Neural cell (in vitro differentiated cells): ENCODE results near the gene TRAPPC3. TPM values are rescaled to one million over a fixed set of nuclear protein-coding genes. Genes with fewer than 3 reads are reported as not detected.
A peak's percentile ranks its signal among the peaks of the same experiment; 100 is the strongest.
"Not testable (repeated sequence)": the region's sequence is repeated elsewhere in the genome, so short reads cannot be mapped to it uniquely, and the experiment has no call there.

Source experiments
- H2AFZ ChIP-seq: fragments of 200-600, 300-800 bp; sonication (generic), shearing (Covaris generic); 2 replicates; pipeline ENCODE4 v1.6.0; 2014; ENCODE audit warnings: low read depth, mild to moderate bottlenecking, antibody characterized with exemption, low read length, moderate library complexity
- H3F3A ChIP-seq: fragments of 200-600 bp; shearing (Covaris generic); 2 replicates; pipeline ENCODE4 v1.6.1; 2016; ENCODE audit warnings: mild to moderate bottlenecking, moderate library complexity, mixed read lengths, antibody characterized with exemption, low read length; ENCODE audit not compliant: insufficient read depth, poor library complexity, severe bottlenecking
- H3K27ac ChIP-seq: fragments of 200-600, 300-800 bp; sonication (generic), shearing (Covaris generic); 2 replicates; pipeline ENCODE4 v1.5.1; 2014; ENCODE audit warnings: mild to moderate bottlenecking, low read length, moderate library complexity
- H3K27me3 ChIP-seq: fragments of 300-800, 200-600 bp; sonication (generic), shearing (Covaris generic); 2 replicates; pipeline ENCODE4 v1.6.0; 2014; ENCODE audit warnings: mild to moderate bottlenecking, low read depth, low read length, moderate library complexity; ENCODE audit not compliant: insufficient read depth
- H3K36me3 ChIP-seq: fragments of 300-800, 200-600 bp; sonication (generic), shearing (Covaris generic); 2 replicates; pipeline ENCODE4 v1.5.1; 2014; ENCODE audit warnings: mild to moderate bottlenecking, antibody characterized with exemption, low read length, moderate library complexity; ENCODE audit not compliant: insufficient read depth
- H3K4me2 ChIP-seq: fragments of 300-800, 200-600 bp; sonication (generic), shearing (Covaris generic); 2 replicates; pipeline ENCODE4 v1.6.0; 2014; ENCODE audit warnings: mild to moderate bottlenecking, low read length
- H3K4me3 ChIP-seq: fragments of 300-800, 200-600 bp; sonication (generic), shearing (Covaris generic); 2 replicates; pipeline ENCODE4 v1.5.1; 2014; ENCODE audit warnings: mild to moderate bottlenecking, low read length, moderate library complexity
- H3K79me2 ChIP-seq: fragments of 200-600 bp; shearing (Covaris generic); replicated peaks from 2 replicates; pipeline ENCODE4 v1.6.0; 2014; ENCODE audit warnings: mild to moderate bottlenecking, low read length, moderate library complexity; ENCODE audit not compliant: insufficient read depth
- H3K9ac ChIP-seq: fragments of 300-800, 200-600 bp; sonication (generic), shearing (Covaris generic); 2 replicates; pipeline ENCODE4 v1.6.1; 2016; ENCODE audit warnings: mild to moderate bottlenecking, low read length, mixed read lengths
- H3K9me2 ChIP-seq: fragments of 200-600 bp; shearing (Covaris generic); 2 replicates; pipeline ENCODE4 v1.6.1; 2016; ENCODE audit warnings: mild to moderate bottlenecking, low read length, mixed read lengths; ENCODE audit not compliant: insufficient read depth
- H3K9me3 ChIP-seq: fragments of 200-600, 300-800 bp; sonication (generic), shearing (Covaris generic); 2 replicates; pipeline ENCODE4 v1.6.1; 2016; ENCODE audit warnings: mild to moderate bottlenecking, mixed run types, low read length, moderate library complexity, mixed read lengths
- H4K20me1 ChIP-seq: fragments of 200-600 bp; shearing (Covaris generic); 2 replicates; pipeline ENCODE4 v1.6.1; 2016; ENCODE audit warnings: mild to moderate bottlenecking, mixed run types; ENCODE audit not compliant: insufficient read depth
- CTCF ChIP-seq: fragments of 450-650 bp; IDR thresholded peaks from 2 replicates; pipeline ENCODE4 v1.5.1; 2014; ENCODE audit warnings: antibody characterized with exemption, mild to moderate bottlenecking, moderate library complexity; ENCODE audit not compliant: poor library complexity, severe bottlenecking
- EP300 ChIP-seq: fragments of 450-650 bp; conservative IDR thresholded peaks from 2 replicates; pipeline ENCODE4 v1.6.1; 2014; ENCODE audit warnings: antibody characterized with exemption, mild to moderate bottlenecking, moderate library complexity; ENCODE audit not compliant: poor library complexity, severe bottlenecking
- EZH2 ChIP-seq: fragments of 200-600, 300-800 bp; shearing (Covaris generic), sonication (generic); IDR thresholded peaks from 2 replicates; pipeline ENCODE4 v1.6.1; 2014; ENCODE audit warnings: antibody characterized with exemption, low read length, borderline replicate concordance, mild to moderate bottlenecking; ENCODE audit not compliant: insufficient read depth, poor library complexity, severe bottlenecking
- MXI1 ChIP-seq: fragments of 450-650 bp; conservative IDR thresholded peaks from 2 replicates; pipeline ENCODE4 v1.6.1; 2014; ENCODE audit warnings: antibody characterized with exemption, mild to moderate bottlenecking; ENCODE audit not compliant: poor library complexity, severe bottlenecking
- POLR2AphosphoS5 ChIP-seq: IDR thresholded peaks from 2 replicates; pipeline ENCODE4 v1.6.1; 2012
- RAD21 ChIP-seq: fragments of 450-650 bp; conservative IDR thresholded peaks from 2 replicates; pipeline ENCODE4 v1.6.1; 2014; ENCODE audit warnings: antibody characterized with exemption, mild to moderate bottlenecking, moderate library complexity
- REST ChIP-seq: IDR thresholded peaks from 2 replicates; pipeline ENCODE4 v1.6.1; 2012; ENCODE audit warnings: borderline replicate concordance
- SMC3 ChIP-seq: fragments of 450-650 bp; conservative IDR thresholded peaks from 2 replicates; pipeline ENCODE4 v1.6.1; 2014; ENCODE audit warnings: antibody characterized with exemption, mild to moderate bottlenecking, moderate library complexity; ENCODE audit not compliant: poor library complexity
- TAF1 ChIP-seq: IDR thresholded peaks from 2 replicates; pipeline ENCODE4 v1.6.1; 2012; ENCODE audit warnings: low read depth
- polyA minus RNA-seq: library from RNA; depleted of rRNA, polyadenylated mRNA; stranded (reverse); fragments of >200 nt; gene quantifications from 2 replicates; pipeline ENCODE4 v1.2.3, GENCODE V29; 2014
- polyA plus RNA-seq: library from polyadenylated mRNA; depleted of rRNA; stranded (reverse); fragments of >200 nt; gene quantifications from 2 replicates; pipeline ENCODE4 v1.2.3, GENCODE V29; 2014

Gene TRAPPC3
- polyA plus RNA-seq (236 and 278 TPM in 2 replicates), polyA minus RNA-seq (76.0 and 81.1 TPM in 2 replicates)

GRCh38 chr1:36149237-36149972, at the start of gene TRAPPC3:
Gene TRAPPC3, minus strand, starts transcription at chr1:36149486. Its CDS starts 108 bp downstream, at chr1:36149378.
- peak within 1 kb of the TSS; percentile 79 for H3K4me2 ChIP-seq
- H3K4me3 ChIP-seq, result peak within 1 kb of the TSS; percentile 83
- no peaks in the 10 kb centered on the region for H3F3A ChIP-seq
- H3K9ac ChIP-seq, result peak within 1 kb of the TSS; percentile 71
- H3K36me3 ChIP-seq, result no peaks in the 10 kb centered on the region
- no peaks in the 10 kb centered on the region for H4K20me1 ChIP-seq
- H3K79me2 ChIP-seq, result peaks cover 12% of the 10 kb centered on the region
- H3K27me3 ChIP-seq, result no peaks in the 10 kb centered on the region
- H3K9me2 ChIP-seq, result no peaks in the 10 kb centered on the region
- H3K9me3 ChIP-seq, result no peaks in the 10 kb centered on the region
- H3K27ac ChIP-seq, result peak within 1 kb of the TSS; percentile 67
- TF ChIP-seq EP300 (peak; percentile 60), MXI1 (peak; percentile 89), SMC3 (peak; percentile 96), POLR2AphosphoS5 (peak; percentile 89), RAD21 (peak; percentile 100), EZH2 (no peak), CTCF (peak; percentile 100), TAF1 (peak; percentile 63), REST (peak; percentile 22)
- peak within 1 kb of the TSS; percentile 45 for H2AFZ ChIP-seq

GRCh38 chr1:36198641-36199040, 49.4 kb upstream of the TRAPPC3 start:
- Histone ChIP-seq H3K9ac (no peak overlapping the region), H3K4me3 (no peak overlapping the region), H3F3A (no peaks in the 10 kb centered on the region), H3K9me2 (no peaks in the 10 kb centered on the region), H3K4me2 (no peak overlapping the region), H3K9me3 (no peaks in the 10 kb centered on the region), H4K20me1 (no peaks in the 10 kb centered on the region), H3K79me2 (no peaks in the 10 kb centered on the region), H2AFZ (no peak overlapping the region), H3K36me3 (no peaks in the 10 kb centered on the region), H3K27ac (no peak overlapping the region), H3K27me3 (no peaks in the 10 kb centered on the region)
- TF ChIP-seq EZH2 (no peak), POLR2AphosphoS5 (no peak), RAD21 (no peak), TAF1 (no peak), MXI1 (no peak), REST (no peak), CTCF (no peak), EP300 (no peak), SMC3 (no peak)

GRCh38 chr1:36196805-36197204, 47.5 kb upstream of the TRAPPC3 start:
- not testable (repeated sequence) for H3K9ac ChIP-seq, H3K9me3 ChIP-seq, H3K27me3 ChIP-seq, H3K9me2 ChIP-seq, H4K20me1 ChIP-seq, H3K4me3 ChIP-seq, H3K27ac ChIP-seq, H3F3A ChIP-seq, H3K79me2 ChIP-seq, H2AFZ ChIP-seq, H3K4me2 ChIP-seq, H3K36me3 ChIP-seq
